NOMO-1 (cell line): ENCODE measurements around the gene S1PR5.

Source experiments
- DNase-seq, 2 experiments: peaks; one replicate each; lab custom pipeline; 2025; ENCODE audit not compliant: unreplicated experiment in 2 of 2; lab: John Stamatoyannopoulos, UW

S1PR5 gene

GRCh38 chr19:10473192-10473591, 44.1 kb downstream of the S1PR5 start:
- no peak for DNase-seq

- DNase-seq, result peak in 1 of 2 experiments; percentile 26
Observed at GRCh38 chr19:10471909-10472308, 45.3 kb downstream of the S1PR5 start.

GRCh38 chr19:10468133-10468532, 49.1 kb downstream of the S1PR5 start:
- no peak for DNase-seq

- DNase-seq, result no peak
Observed at GRCh38 chr19:10467104-10467706, 50.0 kb downstream of the S1PR5 start.

GRCh38 chr19:10464456-10464855, 52.8 kb downstream of the S1PR5 start:
- no peak for DNase-seq
